CD4-positive, alpha-beta memory T cell (primary cell): ENCODE data around the gene SHROOM4. TPM values are rescaled to one million over a fixed set of nuclear protein-coding genes. Genes with fewer than 3 reads are reported as not detected.

Experiments
- CTCF ChIA-PET: fragments of 350-600 bp; sonication (Branson Sonifier 250); formaldehyde crosslinking; loops from one replicate; lab custom pipeline; 2021; ENCODE audit warnings: inconsistent platforms; ENCODE audit not compliant: partially characterized antibody; lab: Charles Lee
- POLR2A ChIA-PET: fragments of 350-600 bp; sonication (Branson Sonifier 250); formaldehyde crosslinking; loops from one replicate; lab custom pipeline; 2021; ENCODE audit not compliant: partially characterized antibody; lab: Charles Lee
- DNase-seq, 5 donors: peaks; one replicate each; pipeline versions ENCODE4 v3.0.0 to v3.0.0-alpha.2; 2020 to 2022; ENCODE audit warnings: mixed read lengths in 1 of 5
- H3K27ac ChIP-seq: one replicate; pipeline ENCODE4 v1.7.0; 2013; ENCODE audit warnings: low read depth, low read length
- H3K27me3 ChIP-seq: 2 replicates; pipeline ENCODE4 v1.7.0; 2013; ENCODE audit warnings: mild to moderate bottlenecking, low read length, moderate library complexity; ENCODE audit not compliant: insufficient read depth
- H3K36me3 ChIP-seq: 2 replicates; pipeline ENCODE4 v1.7.0; 2013; ENCODE audit warnings: mild to moderate bottlenecking, low read length, moderate library complexity; ENCODE audit not compliant: insufficient read depth
- H3K4me1 ChIP-seq: 2 replicates; pipeline ENCODE4 v1.7.0; 2013; ENCODE audit warnings: mild to moderate bottlenecking, low read length, moderate library complexity; ENCODE audit not compliant: insufficient read depth
- H3K4me3 ChIP-seq, 2 donors: one replicate each; pipeline ENCODE4 v1.7.0; 2013; ENCODE audit warnings: low read length in 2 of 2, mild to moderate bottlenecking in 1 of 2
- H3K9me3 ChIP-seq, 2 donors: one replicate each; pipeline ENCODE4 v1.7.0; 2013; ENCODE audit warnings: low read length in 2 of 2, control low read depth in 1 of 2; ENCODE audit not compliant: control insufficient read depth in 1 of 2
- H3K27ac Mint-ChIP-seq, 7 donors: one replicate each; pipeline ENCODE4 v1.8.0; 2020 to 2021; ENCODE audit warnings: mixed read lengths in 7 of 7, mild to moderate bottlenecking in 6 of 7, inconsistent platforms in 3 of 7, moderate library complexity in 3 of 7
- H3K27me3 Mint-ChIP-seq, 2 donors: one replicate each; pipeline ENCODE4 v1.8.0; 2020 to 2021; ENCODE audit warnings: mixed read lengths in 2 of 2
- H3K36me3 Mint-ChIP-seq, 2 donors: one replicate each; pipeline ENCODE4 v1.8.0; 2020 to 2021; ENCODE audit warnings: mixed read lengths in 2 of 2, inconsistent platforms in 1 of 2, mild to moderate bottlenecking in 1 of 2
- H3K4me1 Mint-ChIP-seq, 4 donors: one replicate each; pipeline ENCODE4 v1.8.0; 2020 to 2021; ENCODE audit warnings: mixed read lengths in 4 of 4, mild to moderate bottlenecking in 1 of 4
- H3K4me3 Mint-ChIP-seq, 8 donors: one replicate each; pipeline ENCODE4 v1.8.0; 2020 to 2021; ENCODE audit warnings: mixed read lengths in 8 of 8, mild to moderate bottlenecking in 7 of 8, moderate library complexity in 6 of 8, inconsistent platforms in 3 of 8
- H3K9me3 Mint-ChIP-seq, 8 donors: one replicate each; pipeline ENCODE4 v1.8.0; 2020 to 2021; ENCODE audit warnings: mixed read lengths in 8 of 8, mild to moderate bottlenecking in 5 of 8, inconsistent platforms in 3 of 8, moderate library complexity in 1 of 8
- intact Hi-C: fragments of 100-400 bp; cut with micrococcal nuclease; formaldehyde crosslinking; loops from one replicate; pipeline ENCODE4 v1.15.1; 2023
- polyA plus RNA-seq, 2 donors: library from polyadenylated mRNA; unstranded; fragments of 300-500 nt; fragmentation: Illumina TruSeq; gene quantifications; one replicate each; pipeline ENCODE4 v1.2.3, GENCODE V29; 2021
- total RNA-seq, 2 experiments: library from RNA; stranded (reverse); gene quantifications; one replicate each; pipeline ENCODE4 v1.2.3, GENCODE V29; 2021

Gene SHROOM4
- total and polyA plus RNA-seq, 4 experiments from 2014 or later, result not detected

DNA sequence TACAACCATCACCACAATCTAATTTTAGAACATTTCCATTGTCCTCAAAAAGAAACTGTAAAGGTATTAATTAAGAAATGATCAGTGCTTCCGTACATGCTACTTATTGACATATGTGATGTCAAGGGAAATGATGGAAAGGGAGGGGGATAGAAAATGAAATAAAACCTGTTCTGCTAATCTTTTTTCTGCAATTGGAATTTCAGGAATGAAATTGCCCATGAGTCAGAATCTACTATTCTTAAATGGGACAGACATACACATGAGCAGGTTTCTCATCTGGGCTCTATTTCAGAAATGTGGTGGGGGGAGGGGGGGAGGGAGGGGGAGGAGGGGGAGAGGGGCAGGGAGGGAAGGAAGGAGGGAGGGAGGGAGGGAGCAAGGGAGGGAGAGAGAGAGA is 91.0 kb downstream of the SHROOM4 start:
- Histone ChIP-seq H3K27me3 (no peaks in the 10 kb centered on the region), H3K4me3 (no peak overlapping the region), H3K27ac (no peak overlapping the region), H3K36me3 (no peaks in the 10 kb centered on the region), H3K4me1 (no peaks in the 10 kb centered on the region), H3K9me3 (no peaks in the 10 kb centered on the region)
- Mint-ChIP-seq H3K9me3 (no peaks in the 10 kb centered on the region), H3K36me3 (no peaks in the 10 kb centered on the region), H3K4me3 (no peak overlapping the region), H3K27ac (no peak overlapping the region), H3K4me1 (no peaks in the 10 kb centered on the region), H3K27me3 (no peaks in the 10 kb centered on the region)
- DNase-seq, result no peak
- intact Hi-C loops, result no loop called here
- ChIA-PET CTCF (no interaction called here), POLR2A (no interaction called here)

DNA sequence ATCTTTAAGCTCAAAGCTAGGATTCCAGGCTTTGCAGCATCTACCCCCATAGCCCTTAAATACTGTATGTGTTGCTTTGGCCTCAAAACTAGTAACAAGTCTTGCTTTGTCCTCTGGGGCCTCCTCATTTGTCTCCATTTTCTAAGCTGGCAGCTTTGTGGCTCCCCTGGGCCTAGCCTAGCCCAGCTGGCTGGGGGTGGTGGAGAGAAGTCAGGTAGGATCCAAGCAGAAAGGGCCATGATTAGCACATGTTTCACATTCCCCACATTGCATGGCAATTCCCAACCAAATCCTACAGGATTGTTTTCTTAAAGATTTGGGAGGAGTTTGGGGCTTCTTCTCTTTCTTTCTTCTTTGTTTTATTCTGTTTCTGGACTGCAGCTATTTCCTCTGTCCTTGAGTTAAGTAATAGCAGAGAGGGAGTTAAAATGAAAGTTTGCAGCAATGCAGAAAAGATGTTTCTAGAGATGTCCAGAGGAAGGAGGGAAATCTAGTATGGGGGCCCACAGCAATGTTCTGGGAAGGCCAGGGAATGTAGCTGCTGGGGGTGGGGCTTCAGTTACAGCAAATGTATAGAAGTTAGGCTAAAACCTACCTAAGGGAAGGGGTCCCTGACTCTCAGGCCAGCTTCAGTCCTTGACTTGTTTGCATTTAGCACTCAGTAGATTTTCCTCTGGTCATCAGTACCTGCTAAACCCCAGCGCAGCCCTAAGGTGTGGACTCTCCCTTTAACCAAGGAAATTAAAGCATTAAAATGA is 92.1 kb downstream of the SHROOM4 start:
- Mint-ChIP-seq H3K9me3 (no peaks in the 10 kb centered on the region), H3K36me3 (no peaks in the 10 kb centered on the region), H3K4me3 (no peak overlapping the region), H3K27ac (no peak overlapping the region), H3K27me3 (no peaks in the 10 kb centered on the region), H3K4me1 (no peaks in the 10 kb centered on the region)
- DNase-seq, result no peak
- ChIA-PET CTCF (no interaction called here), POLR2A (no interaction called here)
- Histone ChIP-seq H3K4me1 (no peaks in the 10 kb centered on the region), H3K27ac (no peak overlapping the region), H3K9me3 (no peaks in the 10 kb centered on the region), H3K27me3 (no peaks in the 10 kb centered on the region), H3K36me3 (no peaks in the 10 kb centered on the region), H3K4me3 (no peak overlapping the region)
- intact Hi-C loops, result no loop called here

DNA sequence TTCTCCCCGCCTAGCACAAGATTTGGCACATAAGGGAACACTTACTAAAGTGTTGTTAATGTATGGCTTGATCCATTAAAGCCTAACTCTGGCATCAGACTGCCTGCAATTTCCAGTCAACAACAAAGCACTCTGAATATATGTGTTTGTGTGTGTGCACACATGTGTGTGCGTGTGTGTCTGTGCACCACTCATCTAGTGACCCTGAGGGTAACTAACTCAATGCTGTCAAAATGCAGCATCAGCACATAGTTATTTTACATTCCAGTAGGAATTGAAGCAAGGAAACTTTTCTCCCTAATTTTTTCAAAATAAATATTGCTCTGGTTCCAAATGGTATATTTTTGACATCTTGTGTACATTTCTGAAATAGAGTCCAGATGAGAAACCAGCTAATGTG is 94.4 kb downstream of the SHROOM4 start:
- Mint-ChIP-seq H3K9me3 (no peaks in the 10 kb centered on the region), H3K27ac (no peak overlapping the region), H3K27me3 (no peaks in the 10 kb centered on the region), H3K4me3 (no peak overlapping the region), H3K4me1 (no peaks in the 10 kb centered on the region), H3K36me3 (no peaks in the 10 kb centered on the region)
- Histone ChIP-seq H3K27me3 (no peaks in the 10 kb centered on the region), H3K9me3 (no peaks in the 10 kb centered on the region), H3K4me3 (no peak overlapping the region), H3K4me1 (no peaks in the 10 kb centered on the region), H3K36me3 (no peaks in the 10 kb centered on the region), H3K27ac (no peak overlapping the region)
- ChIA-PET POLR2A (no interaction called here), CTCF (no interaction called here)
- intact Hi-C loops, result no loop called here
- DNase-seq, result no peak

DNA sequence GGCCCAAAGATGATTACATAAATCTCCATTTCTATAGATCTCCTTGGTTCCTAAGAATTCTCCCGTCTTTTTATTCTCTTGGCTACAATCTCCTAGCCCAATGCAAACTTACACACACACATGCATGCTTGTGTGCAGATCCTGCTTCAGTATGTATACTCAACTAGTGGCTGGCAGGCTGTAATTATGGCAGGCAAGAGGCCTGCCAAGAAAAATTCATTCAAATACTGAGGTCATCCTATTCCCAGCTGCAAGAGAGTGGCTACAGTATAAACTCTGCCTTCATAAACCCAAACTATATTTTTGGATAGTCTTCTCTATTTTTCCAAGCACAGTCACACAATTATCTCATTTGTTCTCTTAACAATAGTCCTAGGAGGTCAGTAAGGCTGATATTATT is 95.2 kb downstream of the SHROOM4 start:
- H3K9me3 ChIP-seq, result no peaks in the 10 kb centered on the region
- H3K27ac ChIP-seq, result no peak overlapping the region
- Mint-ChIP-seq H3K4me3 (no peak overlapping the region), H3K27ac (no peak overlapping the region), H3K27me3 (no peaks in the 10 kb centered on the region), H3K9me3 (no peaks in the 10 kb centered on the region), H3K4me1 (no peaks in the 10 kb centered on the region), H3K36me3 (no peaks in the 10 kb centered on the region)
- no peaks in the 10 kb centered on the region for H3K36me3 ChIP-seq
- ChIA-PET CTCF (no interaction called here), POLR2A (no interaction called here)
- no peak for DNase-seq
- H3K4me1 ChIP-seq, result no peaks in the 10 kb centered on the region
- no peak overlapping the region for H3K4me3 ChIP-seq
- intact Hi-C loops, result no loop called here
- H3K27me3 ChIP-seq, result no peaks in the 10 kb centered on the region

DNA sequence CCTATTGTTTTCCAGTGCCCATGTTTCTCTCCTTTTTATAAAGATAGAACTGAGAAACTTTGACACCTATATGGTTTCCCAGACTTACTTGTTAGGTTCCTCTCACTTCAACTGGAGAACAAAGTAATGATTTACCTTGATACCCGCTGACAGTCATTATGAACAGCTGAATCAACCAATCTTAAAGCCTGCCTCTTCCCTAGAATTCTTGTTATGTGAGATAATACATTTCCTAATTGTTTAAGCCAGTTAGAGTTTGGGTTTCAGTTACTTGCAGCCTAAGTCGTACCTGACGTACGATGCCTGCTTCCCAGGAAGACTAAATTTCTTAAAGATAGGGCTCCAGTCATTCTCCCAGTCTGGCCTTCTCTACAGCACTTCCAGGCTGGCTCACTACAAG is 97.3 kb downstream of the SHROOM4 start:
- H3K4me1 Mint-ChIP-seq, result no peaks in the 10 kb centered on the region
- intact Hi-C loops, result no loop called here
- POLR2A ChIA-PET, result no interaction called here
- no peaks in the 10 kb centered on the region for H3K36me3 Mint-ChIP-seq
- no peaks in the 10 kb centered on the region for H3K27me3 Mint-ChIP-seq
- Histone ChIP-seq H3K9me3 (no peaks in the 10 kb centered on the region), H3K27me3 (no peaks in the 10 kb centered on the region), H3K27ac (no peak overlapping the region), H3K4me1 (no peaks in the 10 kb centered on the region), H3K36me3 (no peaks in the 10 kb centered on the region), H3K4me3 (no peak overlapping the region)
- no peak overlapping the region for H3K4me3 Mint-ChIP-seq
- CTCF ChIA-PET, result no interaction called here
- no peaks in the 10 kb centered on the region for H3K9me3 Mint-ChIP-seq
- H3K27ac Mint-ChIP-seq, result no peak overlapping the region
- no peak for DNase-seq

DNA sequence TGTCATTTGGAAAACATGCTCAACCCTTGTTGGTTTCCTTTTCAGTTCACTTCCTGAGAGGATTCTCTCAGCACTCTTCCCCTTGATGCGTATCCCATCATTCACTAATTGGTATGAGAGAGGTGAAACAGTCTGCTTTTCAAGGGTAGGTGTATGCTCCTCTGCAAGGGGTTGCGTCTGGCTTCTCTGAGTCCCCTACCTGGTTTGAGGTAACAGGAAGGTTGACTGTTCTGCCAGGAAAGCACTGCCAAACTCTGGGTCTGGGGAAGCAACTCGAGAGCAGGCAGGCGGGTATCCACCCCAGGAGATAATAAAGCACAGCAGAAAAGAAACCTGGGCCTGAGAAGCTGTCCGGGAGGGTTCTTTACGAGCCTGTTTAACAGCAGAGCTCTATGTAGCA is 101.2 kb downstream of the SHROOM4 start:
- Mint-ChIP-seq H3K9me3 (no peaks in the 10 kb centered on the region), H3K36me3 (no peaks in the 10 kb centered on the region), H3K27ac (no peak overlapping the region), H3K4me1 (no peaks in the 10 kb centered on the region), H3K27me3 (no peaks in the 10 kb centered on the region), H3K4me3 (no peak overlapping the region)
- DNase-seq, result no peak
- Histone ChIP-seq H3K4me1 (no peaks in the 10 kb centered on the region), H3K9me3 (no peaks in the 10 kb centered on the region), H3K27ac (no peak overlapping the region), H3K36me3 (no peaks in the 10 kb centered on the region), H3K4me3 (no peak overlapping the region), H3K27me3 (no peaks in the 10 kb centered on the region)
- intact Hi-C loops, result no loop called here
- ChIA-PET POLR2A (no interaction called here), CTCF (no interaction called here)

DNA sequence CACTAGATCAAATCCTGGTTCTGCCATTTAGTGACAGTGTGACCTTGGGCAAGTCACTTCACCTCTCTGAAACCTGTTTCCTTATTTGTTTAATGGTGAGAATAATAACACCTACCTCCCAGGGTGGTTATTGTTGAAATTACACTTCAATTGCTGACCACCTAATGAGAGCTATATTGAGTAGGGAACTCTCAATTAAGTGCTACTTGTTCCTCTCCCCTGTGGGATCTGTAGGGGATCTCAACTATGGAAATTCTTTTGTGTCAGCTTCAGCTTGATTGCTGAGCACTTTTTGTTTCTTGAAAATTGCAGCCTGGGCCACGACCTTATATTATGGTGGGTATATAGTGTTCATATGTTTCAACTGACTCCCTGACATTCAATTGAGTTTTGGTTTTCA is 102.1 kb downstream of the SHROOM4 start:
- no peaks in the 10 kb centered on the region for H3K4me1 ChIP-seq
- no peak for DNase-seq
- Mint-ChIP-seq H3K4me3 (no peak overlapping the region), H3K4me1 (no peaks in the 10 kb centered on the region), H3K27ac (no peak overlapping the region), H3K27me3 (no peaks in the 10 kb centered on the region), H3K36me3 (no peaks in the 10 kb centered on the region), H3K9me3 (no peaks in the 10 kb centered on the region)
- no peaks in the 10 kb centered on the region for H3K27me3 ChIP-seq
- intact Hi-C loops, result no loop called here
- ChIA-PET CTCF (no interaction called here), POLR2A (no interaction called here)
- no peak overlapping the region for H3K27ac ChIP-seq
- no peak overlapping the region for H3K4me3 ChIP-seq
- H3K9me3 ChIP-seq, result no peaks in the 10 kb centered on the region
- no peaks in the 10 kb centered on the region for H3K36me3 ChIP-seq
